A673 (cell line): ENCODE data around the gene PRKG1.

Experiments used
- CTCF ChIP-seq: fragments of 300-800, 200-600 bp; sonication (generic); conservative IDR thresholded peaks from 2 replicates; pipeline ENCODE4 v1.5.1; 2017; ENCODE audit warnings: low read depth, mild to moderate bottlenecking, antibody characterized with exemption, low read length, moderate library complexity, mixed read lengths
- EZH2 ChIP-seq: fragments of 200-600 bp; sonication (generic); IDR thresholded peaks from 2 replicates; pipeline ENCODE4 v1.6.1; 2017; ENCODE audit warnings: borderline replicate concordance, low read depth, mild to moderate bottlenecking, mixed read lengths, antibody characterized with exemption, low read length; ENCODE audit not compliant: poor library complexity, severe bottlenecking

GRCh38 chr10:52191049-52191448, 1116.8 kb downstream of the PRKG1 start:
- no peak for TF ChIP-seq CTCF
- TF ChIP-seq EZH2 = no peak
